Left hindlimb (tissue), 1 donor: ENCODE measurements around the gene GPR62.
"Not testable (repeated sequence)": the region's sequence is repeated elsewhere in the genome, so short reads cannot be mapped to it uniquely, and the experiment has no call there.

Experiments used
- DNase-seq: peaks from one replicate; pipeline ENCODE4 v3.0.0-alpha.2; 2018

Gene GPR62

GRCh38 chr3:51955175-51955892 is at the start of gene GPR62:
Gene GPR62 (plus strand): TSS chr3:51955381. CDS start chr3:51955653, 272 bp downstream.
- no peak for DNase-seq

GRCh38 chr3:51908026-51908425 is 47.2 kb upstream of the GPR62 start:
- DNase-seq = no peak

GRCh38 chr3:51916418-51916817 is 38.8 kb upstream of the GPR62 start:
- no peak for DNase-seq

- no peak for DNase-seq
These were observed 34.1 kb upstream of the GPR62 start for GRCh38 chr3:51921081-51921578.

- no peak for DNase-seq
These were observed 27.9 kb upstream of the GPR62 start for GRCh38 chr3:51927061-51927977.

GRCh38 chr3:51928438-51928837 is 26.7 kb upstream of the GPR62 start:
- no peak for DNase-seq

- DNase-seq = not testable (repeated sequence)
These were observed 26.2 kb upstream of the GPR62 start for GRCh38 chr3:51928981-51929380.

- no peak for DNase-seq
These were observed 25.7 kb upstream of the GPR62 start for GRCh38 chr3:51929420-51930003.

GRCh38 chr3:51930439-51930838 is 24.7 kb upstream of the GPR62 start:
- DNase-seq = no peak

- DNase-seq = no peak
These were observed 23.4 kb upstream of the GPR62 start for GRCh38 chr3:51931756-51932155.

GRCh38 chr3:51932471-51933370 is 22.5 kb upstream of the GPR62 start:
- no peak for DNase-seq

GRCh38 chr3:51933471-51934138 is 21.6 kb upstream of the GPR62 start:
- DNase-seq = no peak

GRCh38 chr3:51934139-51934850 is 20.9 kb upstream of the GPR62 start:
- no peak for DNase-seq

GRCh38 chr3:51934991-51935885 is 19.9 kb upstream of the GPR62 start:
- DNase-seq = no peak

- no peak for DNase-seq
These were observed 19.1 kb upstream of the GPR62 start for GRCh38 chr3:51935886-51936755.

GRCh38 chr3:51937014-51937413 is 18.2 kb upstream of the GPR62 start:
- no peak for DNase-seq

GRCh38 chr3:51937611-51938450 is 17.4 kb upstream of the GPR62 start:
- DNase-seq = no peak
